Measurements from ENCODE around the gene AATF. TPM values are rescaled to one million over a fixed set of nuclear protein-coding genes. Genes with fewer than 3 reads are reported as not detected.

The AATF gene
- total and polyA plus RNA-seq, 2 of the 8 experiments (the other 6 are each of a cell fraction or from before 2014, with no cell fraction given): 20.1 to 62.8 TPM

DNA sequence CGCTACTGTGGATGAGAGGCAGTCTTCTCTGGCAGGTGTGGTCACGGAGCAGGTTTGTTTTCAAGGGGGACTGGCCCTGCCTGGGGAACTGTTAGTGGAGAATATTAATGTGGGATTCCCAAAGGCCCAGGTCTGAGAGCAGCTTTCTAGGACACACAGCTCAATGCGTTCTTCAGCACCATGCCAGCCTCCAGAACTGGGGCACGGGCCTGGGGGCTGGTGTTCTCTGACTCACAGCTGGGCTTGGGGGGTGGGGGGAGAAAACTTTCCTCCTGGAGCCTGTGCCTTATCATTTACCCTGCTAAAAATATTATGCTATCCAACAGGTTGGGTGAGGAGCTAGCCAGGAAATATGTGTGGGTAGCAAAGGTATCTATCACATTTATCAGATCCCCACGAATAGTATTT lies 24.9 kb upstream of the AATF start:
- H4K20me1 ChIP-seq (replicated peaks in 1 of 2; ENCODE audit: control insufficient read depth in 1 of 2, insufficient read depth in 2 of 2, low read length in 2 of 2): no peaks in the 10 kb centered on the region
- H3K4me3 ChIP-seq (ENCODE audit: extremely low read depth in 1 of 4, insufficient read depth in 2 of 4, low read depth in 3 of 4, low read length in 4 of 4): no peak overlapping the region
- no peak overlapping the region for H2AK5ac ChIP-seq (ENCODE audit: low read depth, low read length)
- H2BK15ac ChIP-seq (ENCODE audit: low read length): no peak overlapping the region
- H3K4ac ChIP-seq (replicated peaks; ENCODE audit: insufficient read length, low read depth, low read length): no peak overlapping the region
- no peak overlapping the region for H4K5ac ChIP-seq (ENCODE audit: insufficient read length, low read depth, low read length)
- H3K9ac ChIP-seq (replicated peaks in 1 of 4; ENCODE audit: extremely low read depth in 1 of 4, low read depth in 3 of 4, low read length in 3 of 4): no peak overlapping the region
- no peak overlapping the region for H2BK120ac ChIP-seq (replicated peaks; ENCODE audit: low read depth, low read length)
- no peaks in the 10 kb centered on the region for H3K9me3 ChIP-seq (ENCODE audit: insufficient read depth in 2 of 2, low read depth in 1 of 2, low read length in 1 of 2)
- H3K56ac ChIP-seq (replicated peaks; ENCODE audit: insufficient read length, low read depth, low read length): no peak overlapping the region
- no peak overlapping the region for H2BK20ac ChIP-seq (ENCODE audit: low read length)
- H3K4me2 ChIP-seq (ENCODE audit: insufficient read depth in 1 of 2, low read depth in 2 of 2, low read length in 2 of 2): no peak overlapping the region
- H3K27me3 ChIP-seq (replicated peaks in 1 of 4; ENCODE audit: control insufficient read depth in 3 of 4, extremely low read depth in 1 of 4, insufficient read depth in 3 of 4, low read length in 3 of 4): peaks cover 0 to 14% (median 9%) of the 10 kb centered on the region in 4 experiments; a peak in 6 of 7 replicates
- no peak overlapping the region for H3K18ac ChIP-seq (ENCODE audit: extremely low read depth, low read length)
- no peak overlapping the region for H4K91ac ChIP-seq (replicated peaks; ENCODE audit: insufficient read length, low read length)
- no peak overlapping the region for H3K23ac ChIP-seq (ENCODE audit: insufficient read length)
- no peak overlapping the region for H3K27ac ChIP-seq (ENCODE audit: low read depth, low read length)
- WGBS, 2 experiments (ENCODE audit: extremely low coverage in 1 of 2, insufficient coverage in 1 of 2, insufficient read length in 1 of 2, insufficient replicate concordance in 2 of 2, low coverage in 1 of 2, low lambda C conversion rate in 2 of 2, missing lambda C conversion rate in 1 of 2): 80% methylated on average over 5 of the region's 5 CpGs; no CpG with 5 or more reads in 1 of the 2 experiments
- POLR2A ChIA-PET (ENCODE audit: partially characterized antibody): interaction anchor here (0.8 to 1.0 kb wide), 2 partner anchors 9 to 38 kb away, joined by 3 to 4 read pairs; no protein-coding TSS in a partner anchor
- H3K4me1 ChIP-seq (replicated peaks in 1 of 4; ENCODE audit: control insufficient read depth in 3 of 4, insufficient read depth in 4 of 4, low read length in 3 of 4): peaks cover 10 to 39% (median 26%) of the 10 kb centered on the region in 4 experiments
- H3K36me3 ChIP-seq (ENCODE audit: control insufficient read depth in 2 of 4, insufficient read depth in 4 of 4, low read length in 3 of 4): no peaks in the 10 kb centered on the region
- H2BK12ac ChIP-seq (ENCODE audit: low read depth, low read length): no peak overlapping the region
- no peak overlapping the region for H2AFZ ChIP-seq (ENCODE audit: low read length)
- H3K79me2 ChIP-seq (ENCODE audit: control insufficient read depth in 1 of 2, insufficient read depth in 2 of 2, low read length in 2 of 2): no peaks in the 10 kb centered on the region
- H2BK5ac ChIP-seq (ENCODE audit: low read depth, low read length): no peak overlapping the region
- H3K79me1 ChIP-seq (ENCODE audit: low read depth, low read length): no peaks in the 10 kb centered on the region
- no peaks in the 10 kb centered on the region for H3K23me2 ChIP-seq (ENCODE audit: low read depth, low read length)
- no peak overlapping the region for H3K14ac ChIP-seq (ENCODE audit: insufficient read length)
- DNase-seq (ENCODE audit: low read depth in 1 of 2, low spot score in 2 of 2): no peak
- CTCF ChIA-PET (ENCODE audit: partially characterized antibody): interaction anchor here (0.6 to 2.1 kb wide), 4 partner anchors 10 to 298 kb away, joined by 3 to 5 read pairs (median 4); no protein-coding TSS in a partner anchor
- FAIRE-seq: no peak
- H4K8ac ChIP-seq (ENCODE audit: extremely low read depth, insufficient read depth, low read length): no peak overlapping the region
- TF ChIP-seq RNF2 (IDR thresholded peaks at IDR 0.05; ENCODE audit: borderline replicate concordance, low read depth, low read length, missing control alignments, poor library complexity, severe bottlenecking): no peak
- TF ChIP-seq JUN (IDR thresholded peaks at IDR 0.05; ENCODE audit: low read depth, low read length): no peak
- no peak for TF ChIP-seq RFX5 (IDR thresholded peaks at IDR 0.05; ENCODE audit: borderline replicate concordance, low read depth, low read length)
- no peak for TF ChIP-seq NANOG (IDR thresholded peaks at IDR 0.05; ENCODE audit: insufficient read depth, low read depth, low read length, poor library complexity, severe bottlenecking)
- no peak for TF ChIP-seq CREB1 (IDR thresholded peaks at IDR 0.05)
- TF ChIP-seq PHF8 (conservative IDR thresholded peaks at IDR 0.05; ENCODE audit: low read depth, low read length): no peak
- TF ChIP-seq ATF2 (IDR thresholded peaks at IDR 0.05; ENCODE audit: low read length): no peak
- TF ChIP-seq CTBP2 (IDR thresholded peaks at IDR 0.05; ENCODE audit: borderline replicate concordance, insufficient read depth, insufficient read length, low read length): no peak

All from H1 (cell line).